ENCODE measurements around the gene INO80E. TPM values are rescaled to one million over a fixed set of nuclear protein-coding genes. Genes with fewer than 3 reads are reported as not detected.
"Not testable (repeated sequence)": the region's sequence is repeated elsewhere in the genome, so short reads cannot be mapped to it uniquely, and the experiment has no call there.

The INO80E gene
- polyA plus RNA-seq, 3 donors from 2014 or later, result 7.4 to 7.9 (median 7.7) TPM

GRCh38 chr16:30011714-30012504, 15.9 kb downstream of the INO80E start:
- Mint-ChIP-seq H3K36me3 (no peaks in the 10 kb centered on the region), H3K4me1 (peaks cover 2 to 5% of the 10 kb centered on the region in 2 donors), H3K27ac (no peak overlapping the region), H3K27me3 (ENCODE audit: low read depth in 3 of 3) (peaks cover 10 to 18% (median 14%) of the 10 kb centered on the region in 3 donors), H3K9me3 (peaks cover 0 to 2% (median 0%) of the 10 kb centered on the region in 6 donors), H3K4me3 (peak overlapping the region; percentile 60 to 84 (median 76))
- DNase-seq, result no peak

- not testable (repeated sequence) for H3K27ac Mint-ChIP-seq, H3K9me3 Mint-ChIP-seq, H3K4me1 Mint-ChIP-seq, H3K4me3 Mint-ChIP-seq, DNase-seq, H3K36me3 Mint-ChIP-seq
- H3K27me3 Mint-ChIP-seq (ENCODE audit: low read depth in 3 of 3), result peaks cover 8 to 20% (median 14%) of the 10 kb centered on the region in 3 donors
Observed at GRCh38 chr16:30012598-30012997, 16.6 kb downstream of the INO80E start.

- H3K36me3 Mint-ChIP-seq, H3K4me3 Mint-ChIP-seq, H3K9me3 Mint-ChIP-seq, H3K27ac Mint-ChIP-seq, DNase-seq, H3K4me1 Mint-ChIP-seq: not testable (repeated sequence)
- H3K27me3 Mint-ChIP-seq (ENCODE audit: low read depth in 3 of 3), result peaks cover 4 to 16% (median 12%) of the 10 kb centered on the region in 3 donors
Observed at GRCh38 chr16:30015450-30015849, 19.4 kb downstream of the INO80E start.

GRCh38 chr16:30016555-30017276, 20.7 kb downstream of the INO80E start:
- Mint-ChIP-seq H3K36me3 (no peaks in the 10 kb centered on the region), H3K4me3 (no peak overlapping the region), H3K9me3 (peaks cover 0 to 2% (median 0%) of the 10 kb centered on the region in 6 donors), H3K4me1 (peaks cover 10 to 14% of the 10 kb centered on the region in 2 donors), H3K27me3 (ENCODE audit: low read depth in 3 of 3) (peaks cover 2 to 15% (median 14%) of the 10 kb centered on the region in 3 donors), H3K27ac (no peak overlapping the region)
- no peak for DNase-seq

- H3K4me3 Mint-ChIP-seq, result no peak overlapping the region
- H3K9me3 Mint-ChIP-seq, result no peaks in the 10 kb centered on the region
- peaks cover 8 to 9% of the 10 kb centered on the region in 2 donors for H3K4me1 Mint-ChIP-seq
- H3K36me3 Mint-ChIP-seq, result no peaks in the 10 kb centered on the region
- H3K27ac Mint-ChIP-seq, result no peak overlapping the region
- no peak for DNase-seq
- peaks cover 0 to 14% (median 9%) of the 10 kb centered on the region in 3 donors for H3K27me3 Mint-ChIP-seq (ENCODE audit: low read depth in 3 of 3)
Observed at GRCh38 chr16:30017277-30017656, 21.2 kb downstream of the INO80E start.

GRCh38 chr16:30017937-30018336, 21.9 kb downstream of the INO80E start:
- not testable (repeated sequence) for H3K4me3 Mint-ChIP-seq, DNase-seq, H3K9me3 Mint-ChIP-seq, H3K27ac Mint-ChIP-seq, H3K4me1 Mint-ChIP-seq, H3K36me3 Mint-ChIP-seq
- peaks cover 0 to 11% (median 7%) of the 10 kb centered on the region in 3 donors for H3K27me3 Mint-ChIP-seq (ENCODE audit: low read depth in 3 of 3)

- H3K27me3 Mint-ChIP-seq (ENCODE audit: low read depth in 3 of 3), result peaks cover 0 to 11% (median 5%) of the 10 kb centered on the region in 3 donors
- no peaks in the 10 kb centered on the region for H3K9me3 Mint-ChIP-seq
- DNase-seq, result no peak
- no peaks in the 10 kb centered on the region for H3K36me3 Mint-ChIP-seq
- peaks cover 8 to 9% of the 10 kb centered on the region in 2 donors for H3K4me1 Mint-ChIP-seq
- no peak overlapping the region for H3K4me3 Mint-ChIP-seq
- H3K27ac Mint-ChIP-seq, result no peak overlapping the region
Observed at GRCh38 chr16:30018731-30019158, 22.7 kb downstream of the INO80E start.

- Mint-ChIP-seq H3K4me3 (no peak within 1 kb of the TSS), H3K4me1 (peaks cover 8 to 9% of the 10 kb centered on the region in 2 donors), H3K27ac (no peak within 1 kb of the TSS), H3K36me3 (no peaks in the 10 kb centered on the region), H3K9me3 (peaks cover 0 to 2% (median 0%) of the 10 kb centered on the region in 6 donors), H3K27me3 (ENCODE audit: low read depth in 3 of 3) (peaks cover 2 to 13% (median 5%) of the 10 kb centered on the region in 3 donors)
- DNase-seq, result no peak
Observed at GRCh38 chr16:30022887-30023286, 26.8 kb downstream of the INO80E start, which contains the start of gene C16orf92. TSS of gene C16orf92 (plus strand) at chr16:30023198. CDS start at chr16:30023341, 143 bp downstream.

GRCh38 chr16:30023586-30023985, 27.5 kb downstream of the INO80E start:
- peaks cover 2 to 17% (median 5%) of the 10 kb centered on the region in 3 donors for H3K27me3 Mint-ChIP-seq (ENCODE audit: low read depth in 3 of 3)

GRCh38 chr16:30024451-30024850, 28.4 kb downstream of the INO80E start:
- H3K36me3 Mint-ChIP-seq, result no peaks in the 10 kb centered on the region
- no peak for DNase-seq
- no peak overlapping the region for H3K27ac Mint-ChIP-seq
- H3K4me1 Mint-ChIP-seq, result peaks cover 8 to 9% of the 10 kb centered on the region in 2 donors
- H3K4me3 Mint-ChIP-seq, result no peak overlapping the region
- H3K9me3 Mint-ChIP-seq, result peaks cover 0 to 2% (median 0%) of the 10 kb centered on the region in 6 donors
- peaks cover 2 to 13% (median 7%) of the 10 kb centered on the region in 3 donors for H3K27me3 Mint-ChIP-seq (ENCODE audit: low read depth in 3 of 3)

More at GRCh38 chr16:30023586-30023985, 27.5 kb downstream of the INO80E start:
- DNase-seq, result no peak
- H3K27ac Mint-ChIP-seq, result no peak overlapping the region
- H3K4me3 Mint-ChIP-seq, result no peak overlapping the region
- H3K36me3 Mint-ChIP-seq, result no peaks in the 10 kb centered on the region
- H3K4me1 Mint-ChIP-seq, result peaks cover 8 to 9% of the 10 kb centered on the region in 2 donors
- peaks cover 0 to 2% (median 0%) of the 10 kb centered on the region in 6 donors for H3K9me3 Mint-ChIP-seq

- no peak overlapping the region for H3K4me3 Mint-ChIP-seq
- peaks cover 0 to 2% (median 0%) of the 10 kb centered on the region in 6 donors for H3K9me3 Mint-ChIP-seq
- peaks cover 6 to 16% (median 7%) of the 10 kb centered on the region in 3 donors for H3K27me3 Mint-ChIP-seq (ENCODE audit: low read depth in 3 of 3)
- peaks cover 9 to 10% of the 10 kb centered on the region in 2 donors for H3K4me1 Mint-ChIP-seq
- DNase-seq, result no peak
- H3K36me3 Mint-ChIP-seq, result no peaks in the 10 kb centered on the region
- no peak overlapping the region for H3K27ac Mint-ChIP-seq
Observed at GRCh38 chr16:30025156-30025555, 29.1 kb downstream of the INO80E start.

- no peak overlapping the region for H3K4me3 Mint-ChIP-seq
- H3K36me3 Mint-ChIP-seq, result no peaks in the 10 kb centered on the region
- no peak for DNase-seq
- no peak overlapping the region for H3K27ac Mint-ChIP-seq
- peaks cover 9 to 10% of the 10 kb centered on the region in 2 donors for H3K4me1 Mint-ChIP-seq
- H3K27me3 Mint-ChIP-seq (ENCODE audit: low read depth in 3 of 3), result peaks cover 6 to 17% (median 7%) of the 10 kb centered on the region in 3 donors
- peaks cover 0 to 2% (median 0%) of the 10 kb centered on the region in 6 donors for H3K9me3 Mint-ChIP-seq
Observed at GRCh38 chr16:30025574-30025973, 29.5 kb downstream of the INO80E start.

GRCh38 chr16:30026449-30026848, 30.4 kb downstream of the INO80E start:
- peaks cover 0 to 2% (median 0%) of the 10 kb centered on the region in 6 donors for H3K9me3 Mint-ChIP-seq
- H3K27ac Mint-ChIP-seq, result peak overlapping the region in 1 of 6 donors; percentile 62
- H3K27me3 Mint-ChIP-seq (ENCODE audit: low read depth in 3 of 3), result peaks cover 7 to 15% (median 8%) of the 10 kb centered on the region in 3 donors
- DNase-seq, result no peak
- no peaks in the 10 kb centered on the region for H3K36me3 Mint-ChIP-seq
- H3K4me1 Mint-ChIP-seq, result peaks cover 2 to 3% of the 10 kb centered on the region in 2 donors
- H3K4me3 Mint-ChIP-seq, result no peak overlapping the region

Measured in immature natural killer cell (primary cell).